Left kidney (tissue), 2 donors: ENCODE results near the gene PEX7. TPM values are rescaled to one million over a fixed set of nuclear protein-coding genes. Genes with fewer than 3 reads are reported as not detected.
A peak's percentile ranks its signal among the peaks of the same experiment; 100 is the strongest.
"Not testable (repeated sequence)": the region's sequence is repeated elsewhere in the genome, so short reads cannot be mapped to it uniquely, and the experiment has no call there.

ENCODE experiments used
- DNase-seq: peaks from one replicate; pipeline ENCODE4 v3.0.0-alpha.2; 2013
- polyA plus RNA-seq: library from polyadenylated mRNA; unstranded; fragments of 120-200 nt; gene quantifications from one replicate; pipeline ENCODE4 v1.2.1, GENCODE V29; 2013; ENCODE audit not compliant: insufficient read length

The PEX7 gene
- polyA plus RNA-seq, 1 donor = 12.0 TPM

DNA sequence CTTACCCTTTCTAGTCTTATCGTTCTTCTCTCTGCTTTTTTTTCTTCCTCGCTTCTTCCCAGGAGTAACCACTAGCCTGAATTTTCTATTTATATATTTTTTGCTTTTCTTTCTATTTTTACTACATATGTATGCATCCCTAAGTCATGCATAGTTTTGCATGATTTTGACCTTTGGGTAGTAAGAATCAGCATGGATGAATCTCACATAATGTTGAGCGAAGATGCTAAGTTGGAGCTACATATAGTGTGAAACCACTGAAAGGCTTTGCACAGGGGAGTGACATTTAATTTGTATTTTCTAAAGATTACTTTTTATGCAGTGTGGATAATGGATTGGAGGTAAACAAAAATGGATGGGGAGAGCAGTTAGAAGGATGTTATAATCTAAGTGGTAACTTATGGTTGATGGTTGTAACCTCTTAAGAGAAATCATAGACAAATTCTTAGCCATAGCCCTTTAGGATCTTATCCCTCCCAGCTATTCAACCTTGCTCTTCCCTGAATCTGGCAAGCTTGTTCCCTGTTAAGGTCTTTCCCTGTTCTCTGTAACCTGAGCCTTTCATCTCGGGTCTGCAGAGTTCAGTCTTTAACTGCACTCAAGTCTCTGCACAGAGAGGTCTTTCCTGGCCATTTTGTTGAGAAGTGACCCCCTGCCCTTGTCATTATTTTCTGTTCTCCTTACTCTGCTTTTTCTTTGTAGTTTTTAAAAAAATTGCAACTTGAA is 18.0 kb downstream of the PEX7 start:
- no peak for DNase-seq

DNA sequence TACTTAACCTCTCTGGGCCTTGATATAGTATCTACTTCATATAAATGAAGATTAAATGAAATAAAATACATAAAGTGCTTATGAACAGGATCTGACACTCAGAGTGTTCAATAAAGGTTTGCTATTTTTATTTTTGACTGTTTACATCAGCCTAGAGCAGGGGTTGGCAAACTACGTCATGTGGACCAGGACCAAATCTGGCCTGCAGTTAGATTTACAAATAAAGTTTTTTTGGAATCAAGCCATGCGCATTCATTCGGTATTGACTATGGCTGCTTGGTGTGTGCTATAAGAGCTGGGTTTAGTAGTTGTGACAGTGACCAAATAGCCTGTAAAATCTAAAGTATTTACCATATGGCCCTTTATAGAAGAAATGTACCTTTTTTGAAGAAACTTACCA is 20.8 kb downstream of the PEX7 start:
- DNase-seq = no peak

DNA sequence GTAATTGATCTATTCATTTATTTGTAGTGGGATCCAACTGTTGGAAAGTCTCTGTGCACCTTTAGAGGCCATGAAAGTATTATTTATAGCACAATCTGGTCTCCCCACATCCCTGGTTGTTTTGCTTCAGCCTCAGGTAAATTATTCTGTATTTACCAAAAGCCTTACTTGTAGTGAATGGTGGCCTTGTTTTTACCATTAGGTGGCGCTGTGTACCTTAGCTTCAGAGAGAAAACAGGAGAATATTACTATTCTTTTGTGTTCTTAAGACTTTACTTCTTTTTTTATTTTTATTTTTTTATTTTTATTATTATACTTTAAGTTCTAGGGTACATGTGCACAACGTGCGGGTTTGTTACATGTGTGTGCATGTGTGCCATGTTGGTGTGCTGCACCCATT is 23.7 kb downstream of the PEX7 start:
- DNase-seq = peak; percentile 37

DNA sequence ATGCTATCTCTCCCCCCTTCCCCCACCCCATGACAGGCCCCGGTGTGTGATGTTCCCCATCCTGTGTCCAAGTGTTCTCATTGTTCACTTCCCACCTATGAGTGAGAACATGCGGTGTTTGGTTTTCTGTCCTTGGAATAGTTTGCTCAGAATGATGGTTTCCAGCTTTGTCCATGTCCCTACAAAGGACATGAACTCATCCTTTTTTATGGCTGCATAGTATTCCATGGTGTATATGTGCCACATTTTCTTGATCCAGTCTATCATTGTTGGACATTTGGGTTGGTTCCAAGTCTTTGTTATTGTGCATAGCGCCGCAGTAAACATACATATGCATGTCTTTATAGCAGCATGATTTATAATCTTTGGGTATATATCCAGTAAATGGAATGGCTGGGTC is 24.1 kb downstream of the PEX7 start:
- DNase-seq = not testable (repeated sequence)

DNA sequence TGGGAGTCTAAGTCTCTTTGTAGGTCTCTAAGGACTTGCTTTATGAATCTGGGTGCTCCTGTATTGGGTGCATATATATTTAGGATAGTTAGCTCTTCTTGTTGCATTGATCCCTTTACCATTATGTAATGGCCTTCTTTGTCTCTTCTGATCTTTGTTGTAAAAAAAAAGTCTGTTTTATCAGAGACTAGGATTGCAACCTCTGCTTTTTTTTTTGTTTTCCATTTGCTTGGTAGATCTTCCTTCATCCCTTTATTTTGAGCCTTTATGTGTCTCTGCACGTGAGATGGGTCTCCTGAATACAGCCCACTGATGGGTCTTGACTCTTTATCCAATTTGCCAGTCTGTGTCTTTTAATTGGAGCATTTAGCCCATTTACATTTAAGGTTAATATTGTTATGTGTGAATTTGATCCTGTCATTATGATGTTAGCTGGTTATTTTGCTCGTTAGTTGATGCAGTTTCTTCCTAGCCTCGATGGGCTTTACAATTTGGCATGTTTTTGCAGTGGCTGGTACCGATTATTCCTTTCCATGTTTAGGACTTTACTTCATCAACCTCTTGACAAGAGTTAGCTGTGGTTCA is 27.7 kb downstream of the PEX7 start:
- DNase-seq = not testable (repeated sequence)

DNA sequence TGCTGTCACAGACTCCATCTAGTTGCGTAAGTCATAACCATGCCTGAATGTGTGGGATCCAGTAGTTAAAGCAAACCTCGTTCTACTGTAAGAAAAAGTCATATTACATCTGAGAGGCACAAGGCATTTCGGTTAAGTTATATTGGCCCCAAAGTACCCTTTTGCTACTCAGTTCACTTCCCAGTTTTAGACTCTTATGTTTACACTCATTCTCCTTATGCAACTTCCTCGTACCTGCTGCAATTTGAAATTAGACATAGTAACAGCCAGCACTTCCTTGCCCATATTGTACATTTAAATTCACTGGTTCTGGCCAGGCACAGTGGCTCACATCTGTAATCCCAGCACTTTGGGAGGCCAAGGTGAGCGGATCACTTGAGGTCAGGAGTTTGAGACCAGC is 37.0 kb downstream of the PEX7 start:
- DNase-seq = no peak

DNA sequence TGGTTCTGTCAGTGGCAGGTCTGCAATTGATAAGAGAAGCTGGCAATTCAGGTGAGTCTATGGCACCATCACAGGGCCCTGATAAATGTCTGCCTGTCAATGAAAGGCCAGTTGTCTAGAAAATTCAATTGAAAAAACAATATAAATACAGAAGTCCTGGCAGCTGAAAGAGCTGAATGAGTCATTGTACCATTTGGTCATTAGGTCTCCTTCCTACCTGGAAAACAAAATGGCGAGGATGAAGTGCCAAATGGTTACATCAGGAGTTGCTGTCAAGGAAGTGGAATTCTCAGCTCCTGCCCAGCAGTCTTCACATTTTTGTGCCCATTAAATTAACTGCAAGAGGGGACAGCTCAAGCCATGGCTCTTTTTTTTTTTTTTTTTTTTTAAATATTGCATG is 37.7 kb downstream of the PEX7 start:
- DNase-seq = no peak

DNA sequence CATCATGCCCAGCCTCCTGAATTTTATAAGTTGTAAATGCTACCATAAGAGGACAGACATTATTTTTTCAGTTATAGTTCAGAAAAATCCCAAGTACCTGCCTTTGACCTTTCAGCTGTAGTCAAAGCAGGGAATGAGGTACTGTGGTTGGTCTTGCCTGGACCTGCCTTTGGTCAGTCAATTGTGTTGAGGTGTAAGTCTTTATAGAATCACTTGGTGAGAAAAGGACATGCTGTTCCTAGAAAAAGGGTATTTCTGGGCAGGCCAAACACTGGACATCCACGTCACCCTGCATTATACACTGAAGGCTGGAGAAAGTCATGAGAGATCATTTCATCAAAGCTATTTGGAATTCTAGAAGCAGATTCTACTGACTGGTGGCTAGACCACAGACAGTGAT is 40.3 kb downstream of the PEX7 start:
- DNase-seq = no peak

DNA sequence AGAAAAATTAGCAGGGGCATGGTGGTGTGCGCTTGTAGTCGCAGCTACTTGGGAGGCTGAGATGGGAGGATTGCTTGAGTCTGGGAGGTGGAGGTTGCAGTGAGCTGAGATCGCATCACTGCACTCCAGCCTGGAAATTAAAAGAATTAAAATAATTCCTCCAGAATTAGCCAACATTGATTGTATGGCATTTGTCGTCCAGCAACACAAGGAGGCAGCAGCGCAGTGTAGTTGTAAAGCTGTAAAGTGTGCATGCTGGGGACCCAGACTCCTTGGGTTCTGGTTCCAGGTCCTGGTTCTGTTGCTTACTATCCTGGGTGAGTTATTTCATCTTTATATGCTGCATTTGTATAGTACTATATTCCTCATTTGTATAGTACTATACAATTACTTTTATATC is 41.4 kb downstream of the PEX7 start:
- DNase-seq = no peak

DNA sequence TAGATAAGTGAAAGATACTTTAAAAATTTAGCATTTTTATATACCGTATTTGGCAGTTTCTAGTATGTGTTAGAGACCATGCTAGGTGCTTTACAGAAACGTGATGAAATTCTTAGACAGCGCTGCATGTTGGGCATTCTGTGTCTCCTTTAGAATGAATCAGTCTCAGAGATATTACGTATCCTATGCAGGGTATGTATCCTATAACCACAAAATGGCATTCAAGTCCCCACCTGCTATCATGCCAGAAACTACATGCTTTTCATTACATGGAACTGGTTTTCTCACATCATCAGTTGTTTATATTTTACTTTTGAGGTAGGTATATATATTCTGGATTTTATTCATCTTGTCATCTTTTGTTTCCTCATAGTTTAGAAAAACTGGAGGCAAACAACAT is 42.3 kb downstream of the PEX7 start:
- no peak for DNase-seq

DNA sequence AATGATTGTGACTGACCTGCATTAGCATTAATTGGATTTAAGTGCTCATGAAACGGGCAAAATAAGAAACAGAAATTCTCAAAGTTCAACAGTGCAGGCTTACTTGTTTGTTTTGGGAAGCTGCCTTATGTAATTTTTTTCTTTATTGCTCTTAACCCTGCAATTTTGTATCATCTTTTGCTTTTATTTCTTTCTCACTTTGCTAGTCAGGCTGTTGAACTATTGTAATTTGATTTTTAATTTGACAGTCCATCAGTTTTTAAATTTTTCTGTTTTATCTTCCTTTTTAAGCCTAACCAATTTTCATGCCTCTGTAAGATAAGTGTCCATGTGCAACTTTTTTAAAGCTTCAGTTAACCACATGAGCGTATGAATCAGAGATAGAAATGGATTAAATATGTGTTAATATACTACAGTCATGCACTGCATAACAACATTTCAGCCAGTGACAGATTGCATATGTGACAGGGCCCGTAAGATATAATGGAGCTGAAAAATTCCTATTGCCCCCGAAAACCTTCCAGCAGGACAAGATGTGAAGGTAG is 44.6 kb downstream of the PEX7 start:
- DNase-seq = no peak

DNA sequence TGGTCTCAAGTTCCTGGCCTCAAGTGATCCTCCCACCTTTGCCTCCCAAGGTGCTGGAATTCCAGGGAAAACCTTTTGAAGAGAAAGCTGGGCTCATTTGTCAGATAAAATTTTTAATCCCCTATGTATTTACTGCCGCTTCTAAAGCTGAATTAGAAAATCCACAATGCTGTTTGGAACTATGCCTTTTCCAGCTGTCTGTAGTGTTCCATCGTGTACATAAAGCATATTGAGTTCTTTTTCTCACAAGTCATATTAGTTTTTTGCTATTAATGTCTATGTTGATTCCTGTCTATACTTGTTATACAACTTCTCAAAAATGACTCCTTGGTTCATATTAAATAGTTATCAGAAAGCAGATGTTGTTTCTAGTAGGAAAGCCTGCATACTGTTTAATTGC is 47.1 kb downstream of the PEX7 start:
- DNase-seq = no peak

DNA sequence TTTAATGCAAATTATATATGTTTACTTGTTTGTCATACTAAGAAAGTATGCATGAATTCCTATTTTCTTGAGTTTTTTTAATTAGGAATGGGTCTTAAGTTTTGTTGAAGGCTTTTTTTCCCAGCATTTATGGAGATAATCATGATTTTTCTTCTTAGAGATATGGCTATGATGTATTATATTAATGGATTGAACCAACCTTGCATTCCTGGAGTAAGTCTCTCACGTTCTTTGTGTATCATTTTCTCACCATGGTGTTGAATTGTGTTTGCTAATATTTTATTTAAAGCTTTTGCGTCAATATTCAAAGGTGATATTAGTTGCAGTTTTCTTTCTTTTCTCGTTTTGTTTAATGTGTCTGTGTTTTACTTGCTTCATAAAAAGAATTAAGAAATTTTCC is 51.4 kb downstream of the PEX7 start:
- DNase-seq = peak; percentile 12

DNA sequence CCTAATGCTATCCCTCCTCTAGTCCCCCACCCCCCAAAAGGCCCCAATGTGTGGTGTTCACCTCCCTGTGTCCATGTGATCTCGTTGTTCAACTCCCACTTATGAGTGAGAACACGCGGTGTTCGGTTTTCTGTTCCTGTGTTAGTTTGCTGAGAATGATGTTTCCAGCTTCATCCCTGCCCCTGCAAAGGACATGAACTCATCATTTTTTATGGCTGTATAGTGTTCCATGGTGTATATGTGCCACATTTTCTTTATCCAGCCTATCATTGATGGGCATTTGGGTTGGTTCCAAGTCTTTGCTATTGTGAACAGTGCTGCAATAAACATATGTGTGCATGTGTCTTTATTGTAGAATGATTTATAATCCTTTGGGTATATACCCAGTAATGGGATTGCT is 54.1 kb downstream of the PEX7 start:
- DNase-seq = not testable (repeated sequence)

DNA sequence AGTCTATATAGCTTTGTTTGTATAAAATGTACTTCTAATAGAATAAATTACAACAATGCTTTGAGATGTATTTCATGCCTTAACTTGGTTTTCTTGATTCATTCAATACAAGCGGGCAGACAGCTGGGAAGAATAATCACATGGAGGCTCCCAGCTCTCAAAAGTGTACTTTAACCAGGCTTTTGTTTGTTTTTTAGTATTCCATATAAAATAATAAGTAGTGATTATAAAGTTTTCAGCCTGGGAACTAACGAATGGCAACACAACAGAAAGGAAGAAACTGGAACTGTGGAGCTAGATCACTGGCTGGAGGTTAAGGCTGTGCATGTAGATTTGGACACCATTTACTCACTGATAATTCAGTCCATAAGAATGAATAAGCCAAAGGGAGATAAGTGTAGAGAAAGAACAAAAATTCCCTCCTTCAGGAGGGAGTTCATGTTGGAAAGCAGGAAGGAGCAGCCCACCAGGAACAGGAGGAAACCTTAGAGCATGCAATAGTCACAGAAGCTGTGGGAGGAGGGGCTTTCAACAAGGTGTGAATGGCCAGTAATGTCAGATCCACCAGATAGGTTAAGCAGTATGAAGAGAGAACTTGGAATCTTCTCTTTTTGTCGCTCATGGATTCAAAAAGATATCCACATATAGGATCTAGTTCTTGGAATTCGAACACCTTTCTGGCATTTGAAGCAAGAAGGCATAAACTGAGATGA is 58.5 kb downstream of the PEX7 start:
- DNase-seq = no peak

DNA sequence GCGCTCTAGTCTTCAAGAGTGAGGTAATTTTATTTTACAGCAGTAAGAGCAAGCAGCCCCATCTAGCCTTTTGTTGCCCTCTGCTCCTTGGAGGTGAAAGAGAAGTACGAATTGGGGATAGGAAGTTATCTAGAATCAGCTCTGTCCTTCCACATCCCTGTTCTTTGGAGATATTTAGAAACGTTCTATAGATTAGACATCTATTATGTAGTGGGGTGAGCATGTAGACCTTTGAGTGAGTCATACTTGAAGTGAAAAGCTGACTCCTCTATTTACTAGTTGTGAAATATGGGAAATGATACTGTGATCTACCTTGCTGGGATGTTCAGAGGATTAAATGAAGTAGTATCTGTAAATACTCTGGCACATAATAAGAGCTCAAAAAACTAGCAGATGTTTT is 63.7 kb downstream of the PEX7 start:
- no peak for DNase-seq

DNA sequence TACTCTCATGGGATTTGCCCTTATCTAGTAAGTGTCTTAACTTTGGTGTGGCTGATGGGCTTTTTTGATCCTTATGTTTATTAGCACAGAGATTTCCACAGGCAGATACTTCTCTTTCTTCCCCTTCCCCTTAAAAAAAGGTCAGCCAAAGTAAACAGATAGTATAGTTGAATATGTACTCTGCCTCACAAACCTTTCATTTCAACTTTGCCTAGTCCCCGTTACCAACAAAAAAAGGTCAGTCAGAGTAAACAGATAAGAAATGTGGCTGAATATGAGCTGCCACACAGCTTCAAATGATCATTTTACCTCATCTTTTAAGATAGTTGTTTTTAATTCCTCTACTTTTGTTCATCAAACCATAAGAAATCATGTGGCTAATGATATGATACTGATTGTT is 65.6 kb downstream of the PEX7 start:
- DNase-seq = no peak

DNA sequence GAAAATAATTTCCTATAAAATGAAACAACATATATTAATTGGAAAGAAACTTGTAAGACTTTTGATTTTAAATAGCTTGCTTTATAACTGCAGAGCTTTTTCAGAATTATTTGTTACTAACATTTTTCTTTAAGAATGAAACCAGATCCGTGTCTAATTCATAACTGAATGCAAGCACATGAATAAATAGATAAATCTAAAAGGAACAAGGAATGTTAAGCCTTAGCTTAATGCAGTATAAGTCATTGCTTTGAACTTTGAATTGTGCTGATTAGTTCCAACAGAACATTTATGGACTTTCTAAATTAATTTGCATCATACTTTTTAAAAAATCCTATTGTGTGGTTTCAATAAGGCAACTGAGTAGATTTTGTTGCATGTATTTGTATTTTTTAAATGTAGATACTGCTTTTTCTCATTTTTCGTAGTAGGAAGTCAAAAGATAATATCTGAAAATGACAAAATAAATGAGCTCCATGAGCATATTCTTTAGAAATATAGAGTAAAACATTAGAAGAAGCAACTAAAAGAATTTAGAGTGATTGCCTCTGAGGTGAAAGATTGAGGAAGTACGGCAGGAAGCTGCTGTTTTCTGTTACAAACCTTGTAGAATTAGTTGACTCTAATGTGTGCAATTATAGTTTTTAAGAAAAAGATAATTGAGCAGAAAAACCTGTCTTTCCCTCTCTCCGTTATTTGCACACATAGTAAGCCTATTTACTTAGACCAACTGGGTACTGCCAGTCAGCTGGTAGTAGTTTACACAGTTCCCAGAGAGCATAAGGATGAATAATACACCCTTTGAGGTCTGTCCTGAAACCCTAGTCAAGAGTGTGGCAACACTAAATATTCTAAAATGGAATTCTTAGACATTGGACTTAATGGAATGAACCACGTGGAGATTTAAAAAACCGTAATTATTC is 67.1 kb downstream of the PEX7 start:
- no peak for DNase-seq

DNA sequence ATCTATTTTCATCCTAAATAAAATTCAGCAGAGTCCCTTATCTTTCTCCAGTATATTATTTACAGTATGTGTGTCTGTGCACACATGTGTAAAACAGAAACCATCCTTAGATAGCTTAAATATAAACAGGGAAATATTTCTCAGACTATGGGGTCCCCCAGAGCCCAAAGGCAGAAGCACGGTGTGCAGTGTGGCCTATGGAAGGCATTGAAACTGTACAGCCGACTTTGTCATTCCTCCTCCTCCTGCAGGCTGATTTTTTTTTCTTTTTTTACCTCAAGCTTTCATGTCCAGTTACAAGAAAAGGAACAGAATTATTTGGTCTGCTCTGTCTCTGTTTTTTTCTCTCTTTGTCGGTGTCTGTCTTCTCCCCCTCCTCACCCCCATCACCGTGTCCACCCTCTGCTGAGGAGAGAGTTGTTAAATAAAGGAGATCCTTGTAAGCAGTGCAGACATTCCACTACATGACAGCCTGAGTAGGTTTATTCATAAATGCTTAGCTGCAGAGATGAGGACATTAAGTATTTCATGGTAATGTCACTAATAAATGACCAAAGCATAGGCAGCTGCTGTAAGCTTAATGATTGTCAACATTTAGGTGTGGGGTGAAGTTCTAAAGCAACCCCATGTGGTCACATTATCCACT is 67.9 kb downstream of the PEX7 start:
- no peak for DNase-seq

DNA sequence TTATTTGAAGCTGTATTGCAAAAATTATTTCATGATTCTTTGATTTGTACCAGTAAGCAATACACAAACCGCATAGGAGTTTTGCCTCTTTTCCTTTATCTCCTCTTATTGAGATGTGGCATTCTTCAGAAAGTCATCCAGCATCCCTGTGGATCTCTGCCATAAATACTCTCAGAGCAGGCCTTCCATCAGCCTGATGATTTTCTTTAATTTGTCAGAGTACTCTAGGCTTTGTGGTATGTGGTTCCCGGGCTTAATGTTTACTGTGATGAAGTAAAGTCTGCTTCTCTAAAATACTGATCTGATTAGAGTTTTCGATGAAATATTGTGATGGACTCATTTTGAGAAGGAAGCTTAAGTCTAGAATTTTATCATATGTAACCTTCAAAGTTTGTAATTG is 68.6 kb downstream of the PEX7 start:
- DNase-seq = no peak

DNA sequence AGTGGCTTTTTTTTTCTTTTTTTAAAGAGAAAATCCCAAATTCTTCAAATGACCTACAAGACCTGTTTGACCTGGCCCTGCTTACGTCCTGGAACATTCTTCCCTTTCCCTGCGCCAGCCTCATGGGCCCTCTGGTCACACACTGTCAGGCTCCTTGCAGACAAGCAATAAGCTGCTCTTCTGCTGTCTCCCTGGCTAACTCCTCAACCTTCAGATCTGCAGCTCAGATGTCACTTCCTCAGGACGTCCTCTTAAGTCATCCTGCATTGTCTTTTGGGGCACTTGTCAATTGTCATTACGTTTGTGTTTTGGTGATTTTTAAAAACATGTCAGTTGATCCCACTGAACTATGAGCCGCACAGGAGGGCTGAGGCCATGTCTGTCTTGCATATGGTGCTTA is 70.8 kb downstream of the PEX7 start:
- DNase-seq = no peak

DNA sequence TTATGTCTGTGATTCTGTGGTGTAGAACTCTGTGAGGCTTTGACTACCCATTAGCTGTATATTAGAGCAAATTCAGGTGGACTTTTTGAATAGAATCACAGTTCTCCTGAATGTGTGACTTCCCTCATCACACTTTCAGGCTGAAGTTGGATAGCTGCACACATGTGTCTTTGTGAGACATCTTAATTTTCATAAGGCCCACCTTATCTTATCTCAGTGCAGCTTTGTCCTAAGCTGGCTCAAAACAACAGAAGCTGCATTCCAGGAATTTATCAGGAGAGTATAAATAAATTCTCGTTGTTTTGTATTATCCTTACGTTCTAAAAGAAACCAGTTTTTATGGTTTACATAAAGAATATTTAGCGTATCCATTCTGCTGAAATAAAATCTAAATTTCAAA is 73.5 kb downstream of the PEX7 start:
- no peak for DNase-seq
